GM12878 (cell line): ENCODE measurements around the gene MSL1. TPM values are rescaled to one million over a fixed set of nuclear protein-coding genes. Genes with fewer than 3 reads are reported as not detected.

Experiments used
- ATAC-seq: fragments of 200-7000 bp; cut with Tn5 transposase; 3 replicates; pipeline ENCODE4 v1.9.1; 2020; ENCODE audit warnings: mild to moderate bottlenecking, moderate library complexity
- BruUV-seq: library from RNA; stranded (reverse); fragments of 400-500 nt; replicated peaks from 2 replicates; lab custom pipeline; 2021; lab: Mats Ljungman, UMichigan
- CTCF ChIA-PET: fragments of 300-600 bp; sonication (Branson Sonifier 250); formaldehyde crosslinking; extraction: SDS; loops from one replicate; lab custom pipeline; 2021; ENCODE audit warnings: inconsistent platforms; lab: Yijun Ruan, JAX
- POLR2A ChIA-PET: fragments of 350-600 bp; formaldehyde crosslinking; extraction: SDS; loops from one replicate; lab custom pipeline; 2021; ENCODE audit warnings: inconsistent platforms; lab: Charles Lee
- RAD21 ChIA-PET: fragments of 300-600 bp; sonication (Branson Sonifier 250); formaldehyde crosslinking; loops from one replicate; lab custom pipeline; 2023; ENCODE audit warnings: antibody characterized with exemption; ENCODE audit not compliant: unreplicated experiment; lab: Charles Lee
- SMC1A ChIA-PET: fragments of 300-600 bp; sonication (Branson Sonifier 250); formaldehyde crosslinking; loops from one replicate; lab custom pipeline; 2023; ENCODE audit not compliant: unreplicated experiment, uncharacterized antibody; lab: Charles Lee
- DNase-seq: peaks from one replicate; pipeline ENCODE4 v3.0.0-alpha.2; 2011; ENCODE audit warnings: low read depth, low spot score
- FAIRE-seq: peaks from 3 replicates; lab custom pipeline; 2011; peaks lifted over from hg19 to GRCh38; lab: Jason Lieb, UNC
- H2AFZ ChIP-seq: 2 replicates; pipeline ENCODE4 v1.6.0; 2011; ENCODE audit warnings: low read depth, low read length, control low read depth; ENCODE audit not compliant: control insufficient read depth
- H3K27ac ChIP-seq: 2 replicates; pipeline ENCODE4 v1.5.1; 2011; ENCODE audit warnings: control low read depth; ENCODE audit not compliant: control insufficient read depth, insufficient read depth
- H3K27me3 ChIP-seq, 2 experiments: replicated peaks in 1 of 2; 2 replicates each; pipeline versions ENCODE4 v1.6.0 to v1.6.1; 2011; ENCODE audit warnings: low read length in 1 of 2; ENCODE audit not compliant: control insufficient read depth in 2 of 2, insufficient read depth in 2 of 2
- H3K36me3 ChIP-seq, 2 experiments: 2 replicates each; pipeline ENCODE4 v1.5.1; 2011; ENCODE audit warnings: low read length in 1 of 2; ENCODE audit not compliant: control insufficient read depth in 2 of 2, insufficient read depth in 2 of 2
- H3K4me1 ChIP-seq: 2 replicates; pipeline ENCODE4 v1.6.1; 2011; ENCODE audit warnings: mild to moderate bottlenecking, low read length, moderate library complexity, mixed read lengths; ENCODE audit not compliant: control insufficient read depth, insufficient read depth
- H3K4me2 ChIP-seq: 2 replicates; pipeline ENCODE4 v1.6.0; 2011; ENCODE audit warnings: control low read depth; ENCODE audit not compliant: control insufficient read depth, insufficient read depth
- H3K4me3 ChIP-seq: fragments of 200-600 bp; sonication (generic); 2 replicates; pipeline ENCODE4 v1.5.1; 2016
- H3K79me2 ChIP-seq: 2 replicates; pipeline ENCODE4 v1.6.0; 2011; ENCODE audit warnings: low read length; ENCODE audit not compliant: control insufficient read depth, insufficient read depth
- H3K9ac ChIP-seq: 2 replicates; pipeline ENCODE4 v1.8.0; 2011; ENCODE audit warnings: low read length, control low read depth, mixed read lengths; ENCODE audit not compliant: control insufficient read depth, insufficient read depth
- H3K9me3 ChIP-seq: replicated peaks from 3 replicates; pipeline ENCODE4 v1.5.1; 2011; ENCODE audit warnings: mild to moderate bottlenecking, low read length; ENCODE audit not compliant: control insufficient read depth, insufficient read depth
- H4K20me1 ChIP-seq: 2 replicates; pipeline ENCODE4 v1.6.0; 2011; ENCODE audit not compliant: control insufficient read depth, insufficient read depth
- BHLHE40 ChIP-seq, 2 experiments: fragments of 450-650 bp in 1 of 2; IDR thresholded peaks; 2 replicates each; pipeline ENCODE4 v1.6.1; 2011 to 2017; ENCODE audit warnings: low read depth in 2 of 2, borderline replicate concordance in 1 of 2, improper control_type of control experiment in 1 of 2, low read length in 1 of 2, mild to moderate bottlenecking in 1 of 2
- CTCF ChIP-seq, 3 experiments: IDR thresholded peaks in 2 of 3; conservative IDR thresholded peaks in 1 of 3; 2 replicates each; pipeline ENCODE4 v1.5.1; 2011; ENCODE audit warnings: low read depth in 3 of 3, low read length in 3 of 3, mild to moderate bottlenecking in 3 of 3, control low read depth in 2 of 3, moderate library complexity in 2 of 3, inconsistent platforms in 1 of 3, mixed read lengths in 1 of 3; ENCODE audit not compliant: control insufficient read depth in 2 of 3, insufficient read depth in 1 of 3; ENCODE audit errors: extremely low read depth in 1 of 3
- IRF5 ChIP-seq: fragments of 450-650 bp; IDR thresholded peaks from 2 replicates; pipeline ENCODE4 v1.6.1; 2017; ENCODE audit warnings: borderline replicate concordance
- KLF5 ChIP-seq: fragments of 450-650 bp; IDR thresholded peaks from 2 replicates; pipeline ENCODE4 v1.6.1; 2014; ENCODE audit warnings: mild to moderate bottlenecking; ENCODE audit not compliant: partially characterized antibody
- RFX5 ChIP-seq: IDR thresholded peaks from 2 replicates; pipeline ENCODE4 v1.6.1; 2011; ENCODE audit warnings: low read depth, low read length, improper control_type of control experiment
- ZBTB40 ChIP-seq: fragments of 450-650 bp; IDR thresholded peaks from 2 replicates; pipeline ENCODE4 v1.6.1; 2016; ENCODE audit warnings: mild to moderate bottlenecking, moderate library complexity, borderline replicate concordance
- ZNF384 ChIP-seq: IDR thresholded peaks from 2 replicates; pipeline ENCODE4 v1.6.1; 2012; ENCODE audit warnings: low read depth, mild to moderate bottlenecking, low read length, improper control_type of control experiment, borderline replicate concordance
- WGBS: methylation state at CpG from one replicate; pipeline ENCODE4 v1.1.6; 2016; ENCODE audit warnings: low lambda C conversion rate; ENCODE audit not compliant: insufficient replicate concordance, insufficient coverage; ENCODE audit errors: missing lambda C conversion rate; 5-methylcytosine and 5-hydroxymethylcytosine counted together
- in situ Hi-C: fragments of 300-500 bp; cut with MboI; formaldehyde crosslinking; loops from 9 replicates; pipeline ENCODE4 v1.14.3; 2018; ENCODE audit warnings: mixed read lengths
- intact Hi-C: fragments of 100-400 bp; cut with micrococcal nuclease; formaldehyde crosslinking; loops from one replicate; pipeline ENCODE4 v1.14.2; 2022; ENCODE audit not compliant: unreplicated experiment
- polyA plus RNA-seq, 11 experiments: library from polyadenylated mRNA; depleted of rRNA in 4 of 11; unstranded in 6 of 11; stranded (reverse) in 5 of 11; fragments of >200 nt; fragmentation: Nextera tagmentation in 4 of 11; fragmentation: Illumina TruSeq in 1 of 11; extraction: Ambion mirVana in 4 of 11; extraction: Trizol in 1 of 11; gene quantifications; 1 replicate in 1 of 11; 2 replicates in 10 of 11; pipeline versions ENCODE4 v1.2.1 to v1.2.3, GENCODE V29; 2011 to 2016; ENCODE audit warnings: inconsistent platforms in 2 of 11, missing spikeins in 2 of 11, low read depth in 1 of 11
- total RNA-seq, 4 experiments: library from RNA; depleted of rRNA in 3 of 4; stranded (reverse); fragments of >200 nt in 3 of 4; fragmentation: Illumina TruSeq in 1 of 4; extraction: Trizol in 1 of 4; gene quantifications; 2 replicates each; pipeline versions ENCODE4 v1.2.1 to v1.2.3, GENCODE V29; 2013 to 2021
- TF ChIP-seq, protein P1 (sequence below): fragments of 150-350 bp; IDR thresholded peaks from 2 replicates; pipeline ENCODE4 v1.6.1; 2016; ENCODE audit warnings: low read depth, low read length

The MSL1 gene
- total and polyA plus RNA-seq, 10 of the 15 experiments (the other 5 are each of a cell fraction or from before 2014, with no cell fraction given) = 6.1 to 95.2 (median 51.8) TPM

GRCh38 chr17:40079545-40079944 lies 42.2 kb upstream of the MSL1 start:
- ATAC-seq = no peak
- H3K27me3 ChIP-seq = no peaks in the 10 kb centered on the region
- BruUV-seq = no TSS peak
- no peaks in the 10 kb centered on the region for H3K36me3 ChIP-seq
- H3K27ac ChIP-seq = no peak overlapping the region
- POLR2A ChIA-PET = no interaction called here
- no peak overlapping the region for H2AFZ ChIP-seq
- peaks cover 4% of the 10 kb centered on the region; the same call in 1 of the 2 replicates for H3K4me1 ChIP-seq
- CTCF ChIA-PET = no interaction called here
- FAIRE-seq = no peak
- H3K4me3 ChIP-seq = no peak overlapping the region
- no peaks in the 10 kb centered on the region for H3K9me3 ChIP-seq
- H3K9ac ChIP-seq = no peak overlapping the region
- H4K20me1 ChIP-seq = no peaks in the 10 kb centered on the region
- TF ChIP-seq KLF5 (no peak), ZBTB40 (no peak), BHLHE40 (IDR thresholded peaks at IDR 0.05; ENCODE audit: borderline replicate concordance in 1 of 2, low read depth in 2 of 2, low read length in 1 of 2) (no peak), ZNF384 (no peak), CTCF (IDR thresholded peaks at IDR 0.05 in 2 of 3, conservative IDR thresholded peaks at IDR 0.05 in 1 of 3; ENCODE audit: control insufficient read depth in 2 of 3, extremely low read depth in 1 of 3, insufficient read depth in 1 of 3, low read depth in 3 of 3, low read length in 3 of 3) (no peak), RFX5 (no peak), IRF5 (no peak)
- TF ChIP-seq, protein P1, sequence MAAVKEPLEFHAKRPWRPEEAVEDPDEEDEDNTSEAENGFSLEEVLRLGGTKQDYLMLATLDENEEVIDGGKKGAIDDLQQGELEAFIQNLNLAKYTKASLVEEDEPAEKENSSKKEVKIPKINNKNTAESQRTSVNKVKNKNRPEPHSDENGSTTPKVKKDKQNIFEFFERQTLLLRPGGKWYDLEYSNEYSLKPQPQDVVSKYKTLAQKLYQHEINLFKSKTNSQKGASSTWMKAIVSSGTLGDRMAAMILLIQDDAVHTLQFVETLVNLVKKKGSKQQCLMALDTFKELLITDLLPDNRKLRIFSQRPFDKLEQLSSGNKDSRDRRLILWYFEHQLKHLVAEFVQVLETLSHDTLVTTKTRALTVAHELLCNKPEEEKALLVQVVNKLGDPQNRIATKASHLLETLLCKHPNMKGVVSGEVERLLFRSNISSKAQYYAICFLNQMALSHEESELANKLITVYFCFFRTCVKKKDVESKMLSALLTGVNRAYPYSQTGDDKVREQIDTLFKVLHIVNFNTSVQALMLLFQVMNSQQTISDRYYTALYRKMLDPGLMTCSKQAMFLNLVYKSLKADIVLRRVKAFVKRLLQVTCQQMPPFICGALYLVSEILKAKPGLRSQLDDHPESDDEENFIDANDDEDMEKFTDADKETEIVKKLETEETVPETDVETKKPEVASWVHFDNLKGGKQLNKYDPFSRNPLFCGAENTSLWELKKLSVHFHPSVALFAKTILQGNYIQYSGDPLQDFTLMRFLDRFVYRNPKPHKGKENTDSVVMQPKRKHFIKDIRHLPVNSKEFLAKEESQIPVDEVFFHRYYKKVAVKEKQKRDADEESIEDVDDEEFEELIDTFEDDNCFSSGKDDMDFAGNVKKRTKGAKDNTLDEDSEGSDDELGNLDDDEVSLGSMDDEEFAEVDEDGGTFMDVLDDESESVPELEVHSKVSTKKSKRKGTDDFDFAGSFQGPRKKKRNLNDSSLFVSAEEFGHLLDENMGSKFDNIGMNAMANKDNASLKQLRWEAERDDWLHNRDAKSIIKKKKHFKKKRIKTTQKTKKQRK = no peak
- H3K79me2 ChIP-seq = no peaks in the 10 kb centered on the region
- H3K4me2 ChIP-seq = no peak overlapping the region
- 49% methylated on average over 3 of the region's 3 CpGs for WGBS
- intact Hi-C loops = no loop called here
- RAD21 ChIA-PET = no interaction called here
- in situ Hi-C loops = no loop called here
- SMC1A ChIA-PET = no interaction called here
- DNase-seq = no peak
